ENCODE data around the gene BBS9. TPM values are rescaled to one million over a fixed set of nuclear protein-coding genes. Genes with fewer than 3 reads are reported as not detected.

BBS9 gene
- total and polyA plus RNA-seq, 2 experiments from 2014 or later, result 27.2 to 66.1 TPM

- TF ChIP-seq, protein P1, sequence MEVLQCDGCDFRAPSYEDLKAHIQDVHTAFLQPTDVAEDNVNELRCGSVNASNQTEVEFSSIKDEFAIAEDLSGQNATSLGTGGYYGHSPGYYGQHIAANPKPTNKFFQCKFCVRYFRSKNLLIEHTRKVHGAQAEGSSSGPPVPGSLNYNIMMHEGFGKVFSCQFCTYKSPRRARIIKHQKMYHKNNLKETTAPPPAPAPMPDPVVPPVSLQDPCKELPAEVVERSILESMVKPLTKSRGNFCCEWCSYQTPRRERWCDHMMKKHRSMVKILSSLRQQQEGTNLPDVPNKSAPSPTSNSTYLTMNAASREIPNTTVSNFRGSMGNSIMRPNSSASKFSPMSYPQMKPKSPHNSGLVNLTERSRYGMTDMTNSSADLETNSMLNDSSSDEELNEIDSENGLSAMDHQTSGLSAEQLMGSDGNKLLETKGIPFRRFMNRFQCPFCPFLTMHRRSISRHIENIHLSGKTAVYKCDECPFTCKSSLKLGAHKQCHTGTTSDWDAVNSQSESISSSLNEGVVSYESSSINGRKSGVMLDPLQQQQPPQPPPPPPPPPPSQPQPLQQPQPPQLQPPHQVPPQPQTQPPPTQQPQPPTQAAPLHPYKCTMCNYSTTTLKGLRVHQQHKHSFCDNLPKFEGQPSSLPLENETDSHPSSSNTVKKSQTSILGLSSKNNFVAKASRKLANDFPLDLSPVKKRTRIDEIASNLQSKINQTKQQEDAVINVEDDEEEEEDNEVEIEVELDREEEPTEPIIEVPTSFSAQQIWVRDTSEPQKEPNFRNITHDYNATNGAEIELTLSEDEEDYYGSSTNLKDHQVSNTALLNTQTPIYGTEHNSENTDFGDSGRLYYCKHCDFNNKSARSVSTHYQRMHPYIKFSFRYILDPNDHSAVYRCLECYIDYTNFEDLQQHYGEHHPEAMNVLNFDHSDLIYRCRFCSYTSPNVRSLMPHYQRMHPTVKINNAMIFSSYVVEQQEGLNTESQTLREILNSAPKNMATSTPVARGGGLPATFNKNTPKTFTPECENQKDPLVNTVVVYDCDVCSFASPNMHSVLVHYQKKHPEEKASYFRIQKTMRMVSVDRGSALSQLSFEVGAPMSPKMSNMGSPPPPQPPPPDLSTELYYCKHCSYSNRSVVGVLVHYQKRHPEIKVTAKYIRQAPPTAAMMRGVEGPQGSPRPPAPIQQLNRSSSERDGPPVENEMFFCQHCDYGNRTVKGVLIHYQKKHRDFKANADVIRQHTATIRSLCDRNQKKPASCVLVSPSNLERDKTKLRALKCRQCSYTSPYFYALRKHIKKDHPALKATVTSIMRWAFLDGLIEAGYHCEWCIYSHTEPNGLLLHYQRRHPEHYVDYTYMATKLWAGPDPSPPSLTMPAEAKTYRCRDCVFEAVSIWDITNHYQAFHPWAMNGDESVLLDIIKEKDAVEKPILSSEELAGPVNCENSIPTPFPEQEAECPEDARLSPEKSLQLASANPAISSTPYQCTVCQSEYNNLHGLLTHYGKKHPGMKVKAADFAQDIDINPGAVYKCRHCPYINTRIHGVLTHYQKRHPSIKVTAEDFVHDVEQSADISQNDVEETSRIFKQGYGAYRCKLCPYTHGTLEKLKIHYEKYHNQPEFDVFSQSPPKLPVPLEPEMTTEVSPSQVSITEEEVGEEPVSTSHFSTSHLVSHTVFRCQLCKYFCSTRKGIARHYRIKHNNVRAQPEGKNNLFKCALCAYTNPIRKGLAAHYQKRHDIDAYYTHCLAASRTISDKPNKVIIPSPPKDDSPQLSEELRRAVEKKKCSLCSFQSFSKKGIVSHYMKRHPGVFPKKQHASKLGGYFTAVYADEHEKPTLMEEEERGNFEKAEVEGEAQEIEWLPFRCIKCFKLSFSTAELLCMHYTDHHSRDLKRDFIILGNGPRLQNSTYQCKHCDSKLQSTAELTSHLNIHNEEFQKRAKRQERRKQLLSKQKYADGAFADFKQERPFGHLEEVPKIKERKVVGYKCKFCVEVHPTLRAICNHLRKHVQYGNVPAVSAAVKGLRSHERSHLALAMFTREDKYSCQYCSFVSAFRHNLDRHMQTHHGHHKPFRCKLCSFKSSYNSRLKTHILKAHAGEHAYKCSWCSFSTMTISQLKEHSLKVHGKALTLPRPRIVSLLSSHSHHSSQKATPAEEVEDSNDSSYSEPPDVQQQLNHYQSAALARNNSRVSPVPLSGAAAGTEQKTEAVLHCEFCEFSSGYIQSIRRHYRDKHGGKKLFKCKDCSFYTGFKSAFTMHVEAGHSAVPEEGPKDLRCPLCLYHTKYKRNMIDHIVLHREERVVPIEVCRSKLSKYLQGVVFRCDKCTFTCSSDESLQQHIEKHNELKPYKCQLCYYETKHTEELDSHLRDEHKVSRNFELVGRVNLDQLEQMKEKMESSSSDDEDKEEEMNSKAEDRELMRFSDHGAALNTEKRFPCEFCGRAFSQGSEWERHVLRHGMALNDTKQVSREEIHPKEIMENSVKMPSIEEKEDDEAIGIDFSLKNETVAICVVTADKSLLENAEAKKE (CRISPR knock-in tag; IDR thresholded peaks at IDR 0.05), result no peak
Observed at GRCh38 chr7:33562996-33563395, 433.6 kb downstream of the BBS9 start (continued).

- H2AFZ ChIP-seq, result no peak overlapping the region
- Mint-ChIP-seq H3K4me1 (peaks cover 6% of the 10 kb centered on the region; the same call in 1 of the 3 replicates), H3K27ac (no peak overlapping the region), H3K9me3 (no peaks in the 10 kb centered on the region), H3K4me3 (no peak overlapping the region), H3K27me3 (ENCODE audit: insufficient read depth, low read depth, poor library complexity) (no peaks in the 10 kb centered on the region), H3K36me3 (ENCODE audit: low read depth) (no peaks in the 10 kb centered on the region)
- no peaks in the 10 kb centered on the region for H3K27me3 ChIP-seq (ENCODE audit: insufficient read depth)
- H3K4me1 ChIP-seq (ENCODE audit: insufficient read depth), result no peaks in the 10 kb centered on the region
- DNase-seq (ENCODE audit: low spot score), result no peak
- no peaks in the 10 kb centered on the region for H3K9me2 ChIP-seq (ENCODE audit: insufficient read depth)
- no peak overlapping the region for H3K4me3 ChIP-seq
- H3K36me3 ChIP-seq (ENCODE audit: insufficient read depth), result no peaks in the 10 kb centered on the region
- no peak for ATAC-seq
- no peaks in the 10 kb centered on the region for H3K79me2 ChIP-seq (replicated peaks; ENCODE audit: insufficient read depth)
- H3F3A ChIP-seq (replicated peaks; ENCODE audit: low read depth), result no peaks in the 10 kb centered on the region
- no peak overlapping the region for H3K4me2 ChIP-seq
- no peak overlapping the region for H3K27ac ChIP-seq (ENCODE audit: low read depth)
- no peaks in the 10 kb centered on the region for H4K20me1 ChIP-seq (replicated peaks; ENCODE audit: insufficient read depth)
- TF ChIP-seq EZH2 (IDR thresholded peaks at IDR 0.05; ENCODE audit: low read depth, unreplicated experiment) (no peak), REST (IDR thresholded peaks at IDR 0.05; ENCODE audit: unreplicated experiment) (no peak), ETS1 (IDR thresholded peaks at IDR 0.05) (no peak), JUNB (IDR thresholded peaks at IDR 0.05; ENCODE audit: unreplicated experiment) (no peak), ZNF331 (CRISPR knock-in tag; IDR thresholded peaks at IDR 0.05; ENCODE audit: low read depth) (no peak), CREB1 (CRISPR knock-in tag; IDR thresholded peaks at IDR 0.05; ENCODE audit: low read depth) (no peak)
Observed at GRCh38 chr7:33563651-33564050, 434.3 kb downstream of the BBS9 start.

All from GM23338 (cell line).